ENCODE measurements around the gene ADK. TPM values are rescaled to one million over a fixed set of nuclear protein-coding genes. Genes with fewer than 3 reads are reported as not detected.

The ADK gene
- total and polyA plus RNA-seq, 2 of the 13 experiments (the other 11 are each of a cell fraction or from before 2014, with no cell fraction given) = 48.6 to 79.1 TPM

GRCh38 chr10:74174521-74174920, 23.5 kb downstream of the ADK start:
- Histone ChIP-seq H2AFZ (ENCODE audit: low read length) (no peak overlapping the region), H3K79me2 (ENCODE audit: insufficient read depth, low read length) (peaks cover 30% of the 10 kb centered on the region), H3K36me3 (replicated peaks in 1 of 2; ENCODE audit: control insufficient read depth in 1 of 2, insufficient read depth in 2 of 2, low read length in 2 of 2) (peaks cover 0 to 2% of the 10 kb centered on the region in 2 experiments; a peak in 1 of 5 replicates), H3K27ac (ENCODE audit: extremely low read length, insufficient read depth, low read length) (peak overlapping the region; percentile 22), H3K9me3 (ENCODE audit: low read length) (no peaks in the 10 kb centered on the region), H3K27me3 (ENCODE audit: control insufficient read depth in 1 of 2, insufficient read depth in 2 of 2, low read length in 2 of 2) (no peaks in the 10 kb centered on the region), H3K4me2 (ENCODE audit: low read depth, low read length) (no peak overlapping the region), H3K4me1 (ENCODE audit: insufficient read depth, low read length) (peaks cover 44% of the 10 kb centered on the region), H4K20me1 (ENCODE audit: insufficient read depth, low read length) (no peaks in the 10 kb centered on the region), H3K4me3 (replicated peaks in 1 of 3; ENCODE audit: insufficient read depth in 1 of 3, low read depth in 2 of 3, low read length in 3 of 3) (no peak overlapping the region), H3K9ac (ENCODE audit: insufficient read depth, low read depth, low read length) (no peak overlapping the region)
- TF ChIP-seq RXRA (CRISPR knock-in tag; IDR thresholded peaks at IDR 0.05) (no peak), ZNF781 (CRISPR knock-in tag; IDR thresholded peaks at IDR 0.05; ENCODE audit: borderline replicate concordance, not compliant biosample characterization) (no peak), ZNF296 (CRISPR knock-in tag; conservative IDR thresholded peaks at IDR 0.05) (no peak), ATM (IDR thresholded peaks at IDR 0.05; ENCODE audit: borderline replicate concordance) (no peak)
- TF ChIP-seq, protein P1, sequence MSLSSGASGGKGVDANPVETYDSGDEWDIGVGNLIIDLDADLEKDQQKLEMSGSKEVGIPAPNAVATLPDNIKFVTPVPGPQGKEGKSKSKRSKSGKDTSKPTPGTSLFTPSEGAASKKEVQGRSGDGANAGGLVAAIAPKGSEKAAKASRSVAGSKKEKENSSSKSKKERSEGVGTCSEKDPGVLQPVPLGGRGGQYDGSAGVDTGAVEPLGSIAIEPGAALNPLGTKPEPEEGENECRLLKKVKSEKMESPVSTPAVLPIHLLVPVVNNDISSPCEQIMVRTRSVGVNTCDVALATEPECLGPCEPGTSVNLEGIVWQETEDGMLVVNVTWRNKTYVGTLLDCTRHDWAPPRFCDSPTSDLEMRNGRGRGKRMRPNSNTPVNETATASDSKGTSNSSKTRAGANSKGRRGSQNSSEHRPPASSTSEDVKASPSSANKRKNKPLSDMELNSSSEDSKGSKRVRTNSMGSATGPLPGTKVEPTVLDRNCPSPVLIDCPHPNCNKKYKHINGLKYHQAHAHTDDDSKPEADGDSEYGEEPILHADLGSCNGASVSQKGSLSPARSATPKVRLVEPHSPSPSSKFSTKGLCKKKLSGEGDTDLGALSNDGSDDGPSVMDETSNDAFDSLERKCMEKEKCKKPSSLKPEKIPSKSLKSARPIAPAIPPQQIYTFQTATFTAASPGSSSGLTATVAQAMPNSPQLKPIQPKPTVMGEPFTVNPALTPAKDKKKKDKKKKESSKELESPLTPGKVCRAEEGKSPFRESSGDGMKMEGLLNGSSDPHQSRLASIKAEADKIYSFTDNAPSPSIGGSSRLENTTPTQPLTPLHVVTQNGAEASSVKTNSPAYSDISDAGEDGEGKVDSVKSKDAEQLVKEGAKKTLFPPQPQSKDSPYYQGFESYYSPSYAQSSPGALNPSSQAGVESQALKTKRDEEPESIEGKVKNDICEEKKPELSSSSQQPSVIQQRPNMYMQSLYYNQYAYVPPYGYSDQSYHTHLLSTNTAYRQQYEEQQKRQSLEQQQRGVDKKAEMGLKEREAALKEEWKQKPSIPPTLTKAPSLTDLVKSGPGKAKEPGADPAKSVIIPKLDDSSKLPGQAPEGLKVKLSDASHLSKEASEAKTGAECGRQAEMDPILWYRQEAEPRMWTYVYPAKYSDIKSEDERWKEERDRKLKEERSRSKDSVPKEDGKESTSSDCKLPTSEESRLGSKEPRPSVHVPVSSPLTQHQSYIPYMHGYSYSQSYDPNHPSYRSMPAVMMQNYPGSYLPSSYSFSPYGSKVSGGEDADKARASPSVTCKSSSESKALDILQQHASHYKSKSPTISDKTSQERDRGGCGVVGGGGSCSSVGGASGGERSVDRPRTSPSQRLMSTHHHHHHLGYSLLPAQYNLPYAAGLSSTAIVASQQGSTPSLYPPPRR (CRISPR knock-in tag; IDR thresholded peaks at IDR 0.05; ENCODE audit: borderline replicate concordance) = no peak
- WGBS (ENCODE audit: low lambda C conversion rate) = 46% methylated on average over 3 of the region's 3 CpGs
- DNase-seq (ENCODE audit: low spot score) (peak; percentile 25), ATAC-seq (no peak), FAIRE-seq (no peak)
- BruUV-seq (replicated peaks) = no TSS peak
- intact Hi-C loops (cut with micrococcal nuclease; ENCODE audit: unreplicated experiment) (no loop called here), in situ Hi-C loops (cut with HindIII; ENCODE audit: extremely low pct_ligation_motif_present, low pct_unique_long_range_greater_than_20kb) (no loop called here)
- ChIA-PET CTCF (ENCODE audit: low intra/inter-chr PET ratio, low total read pairs) (no interaction called here), POLR2A (interaction anchor here (1.0 to 2.1 kb wide), 3 partner anchors 8 to 24 kb away, joined by 3 to 13 read pairs (median 4); partner anchors contain the start of genes ADK and AP3M1)
